ENCODE results near the gene ATP11C.

ATP11C gene

GRCh38 chrX:139801397-139801813 lies 131.4 kb downstream of the ATP11C start:
- DNase-seq: no peak

DNA sequence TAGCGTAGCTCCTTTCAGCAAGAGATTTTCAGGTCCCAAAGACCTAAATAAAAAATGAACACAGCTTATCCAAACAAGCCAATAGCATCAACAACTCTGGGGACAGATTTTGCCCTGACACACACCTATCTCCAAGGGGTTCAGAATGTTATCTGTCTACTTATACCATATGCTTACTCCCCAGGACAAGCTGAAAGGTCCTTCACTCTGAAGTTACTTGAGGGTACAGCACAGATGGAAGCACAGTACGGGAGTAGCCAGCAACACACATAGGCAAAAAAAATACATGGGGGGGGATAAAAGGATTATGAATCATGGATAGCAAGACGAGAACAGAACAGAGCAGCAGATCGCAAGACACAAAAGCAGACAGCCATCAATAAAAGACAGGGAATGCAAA lies 134.2 kb downstream of the ATP11C start:
- DNase-seq: no peak

GRCh38 chrX:139795196-139795595 lies 137.7 kb downstream of the ATP11C start:
- no peak for DNase-seq

GRCh38 chrX:139787601-139788000 lies 145.3 kb downstream of the ATP11C start:
- no peak for DNase-seq

GRCh38 chrX:139784807-139785206 lies 148.0 kb downstream of the ATP11C start:
- DNase-seq: no peak

- no peak for DNase-seq
These were observed 148.9 kb downstream of the ATP11C start for GRCh38 chrX:139783959-139784358.

GRCh38 chrX:139783030-139783429 lies 149.8 kb downstream of the ATP11C start:
- DNase-seq: no peak

DNA sequence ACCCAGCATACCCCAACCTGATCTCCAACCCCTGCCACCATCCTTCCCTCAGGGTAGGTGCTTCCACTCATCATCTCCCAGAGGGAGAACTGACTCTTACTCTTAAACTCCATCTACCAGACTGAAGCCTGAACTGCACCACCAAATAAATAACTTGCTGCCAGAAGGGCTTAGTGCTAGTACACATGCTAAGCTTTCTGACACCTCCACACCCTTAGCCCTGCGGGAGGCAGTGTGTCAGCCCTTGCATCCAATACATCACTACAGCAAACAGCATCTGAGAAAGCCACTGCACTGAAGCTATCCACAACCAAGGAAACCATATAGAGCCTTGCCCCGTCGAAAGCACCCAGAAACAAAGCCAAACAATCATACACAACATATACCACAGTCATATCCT lies 156.3 kb downstream of the ATP11C start:
- DNase-seq: no peak

DNA sequence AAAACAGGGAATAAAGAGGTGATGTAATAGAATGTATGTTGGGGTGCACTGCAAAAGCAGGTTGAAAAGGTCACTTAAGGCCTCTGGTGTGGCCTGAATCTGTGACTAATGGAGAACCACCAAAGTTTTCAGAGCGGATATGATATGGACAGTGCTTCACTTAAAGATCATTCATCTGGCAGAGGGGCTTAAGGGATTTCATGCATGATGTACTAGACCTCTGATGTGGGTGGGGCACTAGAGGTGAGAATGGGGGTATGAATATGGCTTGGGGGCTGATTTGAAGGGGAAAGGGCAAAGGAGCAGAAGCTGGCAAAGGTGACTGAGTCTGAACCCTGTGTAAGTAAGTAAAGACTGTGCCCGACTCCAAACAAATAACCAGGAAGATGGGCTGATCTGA lies 162.5 kb downstream of the ATP11C start:
- no peak for DNase-seq

DNA sequence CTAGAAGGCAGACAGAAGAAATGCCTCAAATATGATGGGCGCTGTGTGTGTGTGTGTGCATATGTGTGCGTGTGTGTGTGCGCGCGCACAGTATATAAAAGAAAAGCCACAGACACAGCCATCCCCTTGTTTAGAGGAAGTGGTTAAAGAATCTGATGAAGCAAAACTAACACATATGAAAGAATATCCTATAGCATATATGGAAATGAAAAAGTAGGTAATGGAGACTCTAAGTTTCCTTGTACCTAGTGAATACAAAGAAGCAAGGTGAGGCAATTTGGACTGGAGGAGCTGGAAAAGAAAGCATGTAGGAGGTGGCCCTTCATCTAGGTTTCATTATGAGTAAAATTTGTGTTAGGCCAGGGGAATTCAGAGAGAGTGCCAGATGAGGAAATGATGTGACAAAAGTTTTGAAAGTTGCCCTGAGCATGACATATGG lies 166.3 kb downstream of the ATP11C start:
- DNase-seq: no peak

DNA sequence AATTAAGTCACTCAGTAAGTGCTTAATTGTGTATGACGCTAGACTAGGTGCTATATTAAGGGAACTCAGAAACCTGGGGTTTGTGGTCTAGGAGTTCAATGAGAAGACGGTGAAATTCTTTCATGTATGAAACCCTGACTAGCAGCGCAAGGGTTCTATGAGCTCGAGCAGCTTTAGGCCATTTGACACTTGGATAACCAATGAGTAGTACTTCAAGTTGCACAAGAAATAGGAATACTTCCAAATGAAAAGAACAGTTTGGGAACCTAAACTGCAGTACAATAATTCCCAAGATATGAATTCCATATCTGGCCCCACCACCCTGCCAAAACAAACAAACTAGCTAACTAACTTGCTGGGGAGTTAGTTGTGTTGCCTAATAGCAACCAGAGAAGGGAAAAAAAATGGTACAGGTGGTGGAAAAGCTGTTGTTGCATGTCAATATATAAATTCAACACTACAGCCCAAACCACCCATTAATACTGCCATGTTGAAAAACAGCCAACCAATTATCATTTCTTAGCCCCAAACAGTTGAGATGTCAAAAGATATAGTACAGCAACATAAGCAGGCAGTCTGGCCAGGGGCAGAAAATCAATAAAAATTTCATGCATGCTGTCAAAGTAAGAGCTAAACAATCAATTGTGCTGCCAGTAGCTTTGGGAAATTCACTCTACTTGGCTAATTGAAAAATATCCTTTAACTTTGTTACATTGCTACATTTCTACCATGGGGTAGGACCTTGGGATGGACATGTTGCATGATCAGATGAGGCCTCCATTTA lies 170.3 kb downstream of the ATP11C start:
- no peak for DNase-seq

GRCh38 chrX:139759637-139760036 lies 173.2 kb downstream of the ATP11C start:
- DNase-seq: no peak

DNA sequence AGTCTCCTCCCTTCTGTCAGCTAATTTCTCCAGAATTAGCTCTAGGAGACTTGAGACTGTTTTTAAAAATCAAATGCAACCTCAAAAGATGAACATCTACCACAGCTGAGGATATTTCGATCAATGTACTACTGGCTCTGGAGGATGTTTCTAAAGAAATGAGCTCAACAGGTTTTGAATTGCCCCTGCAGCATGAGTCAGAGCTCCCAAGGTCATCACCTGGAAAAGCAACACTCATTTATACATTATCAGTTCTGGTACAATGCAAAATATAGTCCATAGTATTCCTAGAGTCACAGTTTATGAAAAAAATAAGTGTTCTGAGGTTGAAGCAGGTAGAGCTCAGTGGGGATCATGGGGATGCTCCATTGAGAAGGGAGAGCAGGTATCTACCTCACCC lies 174.0 kb downstream of the ATP11C start:
- no peak for DNase-seq

GRCh38 chrX:139758250-139758649 lies 174.6 kb downstream of the ATP11C start:
- no peak for DNase-seq

- no peak for DNase-seq
These were observed 181.8 kb downstream of the ATP11C start for GRCh38 chrX:139751053-139751452.

GRCh38 chrX:139750390-139750789 lies 182.5 kb downstream of the ATP11C start:
- DNase-seq: no peak

GRCh38 chrX:139739138-139739537 lies 193.7 kb downstream of the ATP11C start:
- no peak for DNase-seq

- DNase-seq: peak; percentile 53
These were observed 194.3 kb downstream of the ATP11C start for GRCh38 chrX:139738581-139738980.

GRCh38 chrX:139736151-139736550 lies 196.7 kb downstream of the ATP11C start:
- DNase-seq: no peak

DNA sequence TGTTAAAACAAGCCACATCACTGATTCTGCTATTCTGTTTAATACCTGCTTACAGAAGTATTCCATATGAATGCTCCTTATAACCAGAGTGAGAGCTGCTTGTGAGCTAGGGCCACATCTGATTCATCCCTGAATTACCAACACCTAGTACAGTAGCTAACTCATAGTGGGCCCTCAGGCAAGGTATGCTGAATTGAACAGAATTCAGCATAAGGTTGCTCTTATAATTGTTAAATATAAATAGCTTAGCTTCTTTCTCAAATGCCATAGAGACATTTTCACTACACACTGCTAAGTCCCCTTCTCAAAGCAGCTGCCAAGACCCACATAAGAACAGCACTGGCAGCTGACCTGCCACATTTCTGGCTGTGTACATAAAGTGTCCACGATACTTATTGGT lies 197.9 kb downstream of the ATP11C start:
- DNase-seq: no peak

- no peak for DNase-seq
These were observed 207.1 kb downstream of the ATP11C start for GRCh38 chrX:139725720-139726119.

- DNase-seq: no peak
These were observed 208.2 kb downstream of the ATP11C start for GRCh38 chrX:139724626-139725025.

DNA sequence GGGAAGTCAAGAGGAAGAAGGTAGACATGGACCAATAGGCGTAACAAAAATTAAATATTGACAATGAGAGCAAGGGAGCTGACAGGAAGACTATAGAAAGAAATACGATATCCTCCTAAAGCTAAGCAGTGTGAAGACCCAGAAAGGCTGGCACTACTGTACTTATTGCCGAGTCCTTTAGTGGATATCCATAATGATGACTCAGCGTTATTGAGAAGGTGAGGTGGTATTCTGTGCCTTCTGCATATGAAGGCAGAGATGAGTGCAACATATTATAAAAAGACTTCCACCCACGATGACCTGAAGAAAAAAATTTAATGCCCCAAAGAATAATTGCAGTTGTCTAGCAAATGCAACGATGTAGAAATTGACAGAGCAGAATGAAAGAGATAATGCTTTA lies 211.9 kb downstream of the ATP11C start:
- no peak for DNase-seq

- peak; percentile 85 for DNase-seq
These were observed 212.7 kb downstream of the ATP11C start for GRCh38 chrX:139720136-139720535.

- DNase-seq: no peak
These were observed 224.8 kb downstream of the ATP11C start, which contains the start of gene MCF2 for GRCh38 chrX:139708067-139708466. TSS of gene MCF2 (minus strand) at chrX:139708167. CDS start at chrX:139651744, 56,423 bp downstream.
